HT1080 (cell line): ENCODE measurements around the gene PSMD4. TPM values are rescaled to one million over a fixed set of nuclear protein-coding genes. Genes with fewer than 3 reads are reported as not detected.
"Not testable (repeated sequence)": the region's sequence is repeated elsewhere in the genome, so short reads cannot be mapped to it uniquely, and the experiment has no call there.

Experiments used
- DNase-seq: peaks from one replicate; pipeline ENCODE4 v3.0.0-alpha.2; 2015; ENCODE audit warnings: low read depth
- total RNA-seq: library from RNA; depleted of rRNA; stranded (reverse); fragments of >200 nt; shearing (Covaris generic); gene quantifications from 2 replicates; pipeline ENCODE4 v1.2.3, GENCODE V29; 2014

PSMD4 gene
- total RNA-seq, 1 experiment from 2014 or later, result 233 TPM

- no peak for DNase-seq
These were observed 13.2 kb downstream of the PSMD4 start for GRCh38 chr1:151267760-151268159.

- no peak for DNase-seq
These were observed 19.5 kb downstream of the PSMD4 start for GRCh38 chr1:151273924-151274466.

DNA sequence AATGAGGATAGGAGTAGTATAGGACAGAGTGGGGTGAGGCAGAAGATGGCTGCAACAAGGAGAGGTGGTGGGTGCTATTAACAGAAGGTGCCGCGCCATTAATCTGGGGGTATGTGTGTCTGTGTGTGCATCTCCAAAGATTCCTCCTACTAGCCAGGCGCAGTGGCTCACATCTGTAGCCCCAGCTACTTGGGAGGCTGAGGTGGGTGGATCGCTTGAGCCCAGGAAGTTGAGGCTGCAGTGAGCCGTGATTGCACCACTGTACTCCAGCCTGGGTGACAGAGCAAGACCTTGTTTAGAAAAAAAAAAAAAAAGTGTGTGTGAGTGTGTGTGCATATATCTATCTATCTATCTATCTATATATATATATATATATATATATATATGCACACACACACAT, 20.8 kb downstream of the PSMD4 start:
- DNase-seq, result not testable (repeated sequence)

DNA sequence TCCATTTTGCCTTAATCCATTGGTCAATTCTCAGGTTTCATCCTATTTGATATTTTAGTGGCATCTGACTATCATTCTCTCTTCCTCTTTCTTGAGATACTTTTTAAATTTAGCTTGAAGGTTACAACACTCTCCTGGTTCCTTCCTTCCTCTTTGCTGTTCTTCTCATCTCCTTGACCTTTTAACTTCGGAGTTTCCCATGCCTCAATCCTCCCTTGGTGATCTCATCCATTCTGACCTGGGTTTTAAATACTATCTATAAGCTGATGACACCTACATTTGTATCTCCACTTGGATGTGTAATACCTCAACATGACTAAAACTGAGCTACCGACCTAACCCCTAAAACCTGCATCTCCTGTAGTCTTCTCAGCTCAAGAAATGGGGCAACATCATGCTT, 22.7 kb downstream of the PSMD4 start:
- no peak for DNase-seq

GRCh38 chr1:151281225-151281968, 26.9 kb downstream of the PSMD4 start:
- peak; percentile 97 for DNase-seq

GRCh38 chr1:151281969-151282882, 27.7 kb downstream of the PSMD4 start, which contains the start of gene ZNF687:
Gene ZNF687 (plus strand): TSS chr1:151282299. CDS start chr1:151286292, 3,993 bp downstream.
- peak; percentile 100 for DNase-seq

DNA sequence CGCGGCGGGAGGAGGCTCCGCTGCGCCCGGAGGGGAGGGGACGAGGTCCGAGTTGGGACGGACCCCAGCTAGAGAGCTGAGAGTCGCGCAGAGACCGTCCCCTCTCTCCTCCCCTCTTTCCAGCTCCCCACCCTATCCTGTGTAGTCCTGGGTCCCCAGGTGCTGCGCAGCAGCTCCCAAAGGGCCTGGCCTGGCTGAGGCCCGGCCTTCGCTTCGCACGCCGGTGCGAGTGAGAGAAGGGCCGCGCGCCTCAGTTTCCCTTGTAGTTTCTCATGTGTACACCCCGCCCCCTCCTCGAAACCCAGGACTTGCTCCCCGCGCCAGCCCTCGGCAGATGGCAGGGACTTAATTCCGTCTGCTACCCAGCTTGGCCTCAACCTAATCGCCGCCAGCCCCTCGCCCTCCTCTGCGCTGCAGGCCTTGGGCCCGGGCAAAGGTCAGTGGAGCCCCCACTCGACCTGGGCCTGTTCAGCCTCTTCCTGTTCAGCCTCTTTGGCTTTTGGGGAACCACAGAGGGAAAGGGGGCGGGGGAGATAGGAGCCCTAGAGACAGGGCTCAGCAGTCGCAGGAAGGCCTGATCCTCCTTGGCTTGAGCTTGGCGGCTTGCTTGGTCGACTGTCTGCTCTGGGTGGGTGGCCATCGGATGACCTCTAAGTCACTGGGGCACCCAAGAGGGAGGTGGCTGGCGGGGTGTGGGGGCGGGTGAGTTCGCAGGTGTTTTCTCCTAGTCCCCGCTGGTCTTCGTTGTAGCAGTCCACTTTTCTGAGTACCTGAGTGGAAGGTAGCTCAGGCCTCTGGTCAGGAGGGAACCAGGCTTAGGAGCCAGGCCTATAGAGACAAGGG, 28.6 kb downstream of the PSMD4 start:
- DNase-seq, result no peak

- no peak for DNase-seq
These were observed 29.6 kb downstream of the PSMD4 start for GRCh38 chr1:151284013-151284577.

DNA sequence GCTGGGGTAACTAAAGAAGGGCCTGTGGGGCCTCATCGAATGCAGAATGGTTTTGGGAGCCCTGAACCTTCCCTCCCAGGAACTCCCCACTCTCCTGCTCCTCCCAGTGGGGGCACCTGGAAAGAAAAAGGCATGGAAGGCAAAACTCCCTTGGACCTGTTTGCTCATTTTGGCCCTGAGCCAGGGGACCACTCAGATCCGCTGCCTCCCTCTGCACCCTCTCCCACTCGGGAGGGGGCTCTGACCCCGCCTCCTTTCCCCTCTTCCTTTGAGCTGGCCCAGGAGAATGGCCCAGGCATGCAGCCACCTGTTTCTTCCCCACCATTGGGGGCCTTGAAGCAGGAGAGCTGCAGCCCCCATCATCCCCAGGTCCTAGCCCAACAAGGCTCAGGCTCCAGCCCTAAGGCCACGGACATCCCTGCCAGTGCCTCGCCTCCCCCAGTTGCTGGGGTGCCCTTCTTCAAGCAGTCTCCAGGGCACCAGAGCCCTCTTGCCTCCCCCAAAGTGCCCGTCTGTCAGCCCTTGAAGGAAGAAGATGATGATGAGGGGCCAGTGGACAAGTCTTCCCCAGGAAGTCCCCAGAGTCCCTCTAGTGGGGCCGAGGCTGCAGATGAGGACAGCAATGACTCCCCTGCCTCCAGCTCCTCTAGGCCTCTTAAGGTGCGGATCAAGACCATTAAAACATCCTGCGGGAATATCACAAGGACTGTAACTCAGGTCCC, 32.2 kb downstream of the PSMD4 start:
- no peak for DNase-seq

DNA sequence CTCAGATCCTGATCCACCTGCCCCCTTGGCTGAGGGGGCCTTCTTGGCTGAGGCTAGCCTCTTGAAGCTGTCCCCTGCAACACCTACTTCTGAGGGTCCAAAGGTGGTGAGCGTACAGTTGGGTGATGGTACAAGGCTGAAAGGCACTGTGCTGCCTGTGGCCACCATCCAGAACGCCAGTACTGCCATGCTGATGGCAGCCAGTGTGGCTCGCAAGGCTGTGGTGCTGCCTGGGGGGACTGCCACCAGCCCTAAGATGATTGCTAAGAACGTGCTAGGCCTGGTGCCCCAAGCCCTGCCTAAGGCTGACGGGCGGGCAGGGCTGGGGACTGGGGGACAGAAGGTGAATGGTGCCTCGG, 32.8 kb downstream of the PSMD4 start:
- DNase-seq, result no peak

GRCh38 chr1:151287767-151288500, 33.4 kb downstream of the PSMD4 start:
- no peak for DNase-seq

GRCh38 chr1:151288502-151288901, 34.0 kb downstream of the PSMD4 start:
- DNase-seq, result no peak

DNA sequence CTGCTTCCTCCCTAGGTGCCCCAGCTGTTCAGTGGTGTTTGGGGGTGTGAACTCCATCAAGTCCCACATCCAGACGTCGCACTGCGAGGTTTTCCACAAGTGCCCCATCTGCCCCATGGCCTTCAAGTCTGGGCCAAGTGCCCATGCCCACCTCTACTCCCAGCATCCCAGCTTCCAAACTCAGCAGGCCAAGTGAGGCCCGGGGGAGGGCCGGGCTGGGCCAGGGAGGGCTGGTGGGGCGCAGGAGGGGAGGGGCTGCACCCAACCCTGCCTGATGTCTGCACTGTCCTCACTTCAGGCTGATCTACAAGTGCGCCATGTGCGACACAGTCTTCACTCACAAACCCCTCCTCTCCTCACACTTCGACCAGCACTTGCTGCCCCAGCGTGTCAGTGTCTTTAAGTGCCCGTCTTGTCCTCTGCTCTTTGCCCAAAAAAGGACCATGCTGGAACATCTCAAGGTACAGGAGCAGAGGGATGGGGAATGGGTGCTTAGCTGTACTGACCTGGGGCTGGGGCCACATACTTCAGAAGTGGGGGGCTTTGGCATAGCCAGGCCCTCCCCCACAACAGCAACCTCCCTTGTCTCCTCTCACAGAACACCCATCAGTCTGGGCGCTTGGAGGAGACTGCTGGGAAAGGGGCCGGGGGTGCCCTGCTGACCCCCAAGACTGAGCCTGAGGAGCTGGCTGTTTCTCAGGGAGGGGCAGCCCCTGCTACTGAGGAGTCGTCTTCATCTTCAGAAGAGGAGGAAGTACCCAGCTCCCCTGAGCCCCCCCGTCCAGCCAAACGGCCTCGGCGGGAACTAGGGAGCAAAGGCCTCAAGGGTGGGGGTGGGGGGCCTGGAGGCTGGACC, 34.8 kb downstream of the PSMD4 start:
- DNase-seq, result no peak

DNA sequence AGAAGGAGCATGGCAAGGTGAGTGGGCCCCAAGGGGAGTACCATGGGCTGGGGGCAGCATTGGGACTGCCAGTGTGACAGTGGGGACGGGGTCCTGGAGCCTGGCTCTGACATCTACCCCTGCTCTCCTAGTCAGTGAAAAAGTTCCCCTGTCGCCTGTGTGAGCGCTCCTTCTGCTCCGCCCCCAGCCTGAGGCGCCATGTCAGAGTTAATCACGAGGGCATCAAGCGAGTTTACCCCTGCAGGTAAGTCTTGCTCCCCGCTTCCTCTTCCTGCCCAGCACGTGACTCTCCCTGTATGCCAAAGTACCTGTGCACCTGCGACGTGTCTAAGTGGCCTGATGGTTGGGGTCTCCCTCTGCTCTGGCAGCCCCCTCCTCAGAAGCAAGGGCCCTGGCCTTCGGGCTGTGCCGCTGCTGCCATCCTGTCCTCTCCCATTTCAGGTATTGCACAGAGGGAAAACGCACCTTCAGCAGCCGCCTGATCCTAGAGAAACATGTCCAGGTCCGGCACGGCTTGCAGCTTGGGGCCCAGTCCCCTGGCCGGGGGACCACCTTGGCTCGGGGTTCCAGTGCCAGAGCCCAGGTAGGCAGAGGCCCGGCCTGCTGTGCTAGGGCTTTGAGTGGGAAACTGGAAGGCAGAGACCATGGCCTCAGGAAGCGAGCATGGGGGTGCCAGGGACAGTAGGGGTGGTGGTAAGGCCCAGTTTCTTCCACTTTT, 35.6 kb downstream of the PSMD4 start:
- no peak for DNase-seq

DNA sequence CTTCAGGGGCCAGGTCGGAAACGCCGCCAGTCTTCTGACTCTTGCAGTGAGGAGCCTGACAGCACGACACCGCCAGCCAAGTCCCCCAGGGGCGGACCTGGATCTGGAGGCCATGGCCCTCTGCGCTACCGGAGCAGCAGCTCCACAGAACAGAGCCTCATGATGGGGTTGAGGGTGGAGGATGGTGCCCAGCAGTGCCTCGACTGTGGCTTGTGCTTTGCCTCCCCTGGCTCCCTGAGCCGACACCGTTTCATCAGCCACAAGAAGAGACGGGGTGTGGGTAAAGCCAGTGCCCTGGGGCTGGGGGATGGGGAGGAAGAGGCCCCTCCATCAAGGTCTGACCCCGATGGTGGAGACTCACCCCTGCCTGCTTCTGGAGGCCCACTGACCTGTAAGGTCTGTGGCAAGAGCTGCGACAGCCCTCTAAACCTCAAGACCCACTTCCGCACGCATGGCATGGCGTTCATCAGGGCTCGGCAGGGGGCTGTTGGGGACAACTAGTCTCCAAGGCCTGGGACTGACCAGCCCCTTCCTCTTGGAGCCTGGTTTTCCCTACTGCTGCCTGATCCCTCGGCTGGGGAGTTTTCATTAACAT, 36.3 kb downstream of the PSMD4 start:
- no peak for DNase-seq

GRCh38 chr1:151292207-151293030, 37.9 kb downstream of the PSMD4 start:
- no peak for DNase-seq

DNA sequence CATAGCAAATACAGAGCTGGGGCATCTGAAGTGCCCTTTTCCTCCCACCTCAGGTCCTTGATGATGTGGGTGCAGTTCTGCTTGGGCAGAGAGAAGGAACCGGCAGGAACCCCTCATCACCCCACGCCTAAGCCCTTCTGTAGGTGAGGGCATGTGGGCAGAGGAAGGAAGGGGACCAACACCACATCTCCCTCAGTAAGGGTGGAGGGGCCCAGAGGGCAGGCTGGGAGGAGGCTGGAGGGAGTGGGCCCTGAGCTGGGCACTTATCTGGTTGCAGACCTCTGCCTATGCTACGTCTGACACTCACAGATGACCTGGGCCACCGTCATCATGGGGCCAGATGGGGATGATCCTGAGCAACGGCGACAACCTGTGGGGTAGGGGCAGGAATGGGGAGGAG, 38.6 kb downstream of the PSMD4 start:
- DNase-seq, result no peak
